Mononuclear cell (primary cell): ENCODE data around the gene SEPTIN6. TPM values are rescaled to one million over a fixed set of nuclear protein-coding genes. Genes with fewer than 3 reads are reported as not detected.
"Not testable (repeated sequence)": the region's sequence is repeated elsewhere in the genome, so short reads cannot be mapped to it uniquely, and the experiment has no call there.

Experiments
- H3K27me3 ChIP-seq: 2 replicates; pipeline ENCODE4 v1.6.0; 2011; ENCODE audit warnings: low read length, control low read depth; ENCODE audit not compliant: insufficient read depth
- H3K4me1 ChIP-seq: 2 replicates; pipeline ENCODE4 v1.5.1; 2011; ENCODE audit warnings: mild to moderate bottlenecking, low read length, control low read depth; ENCODE audit not compliant: insufficient read depth
- H3K4me3 ChIP-seq: 2 replicates; pipeline ENCODE4 v1.5.1; 2011; ENCODE audit warnings: mild to moderate bottlenecking, low read length, moderate library complexity
- H3K9me3 ChIP-seq: 2 replicates; pipeline ENCODE4 v1.5.1; 2011; ENCODE audit warnings: low read depth, mild to moderate bottlenecking, control low read depth, low read length
- total RNA-seq: library from RNA; depleted of rRNA; stranded (reverse); fragments of >200 nt; gene quantifications from one replicate; pipeline ENCODE4 v1.2.3, GENCODE V29; 2012

The SEPTIN6 gene
- total RNA-seq, 1 donor = 141 TPM

- H3K4me1 ChIP-seq = peaks cover 96% of the 10 kb centered on the region
- no peak overlapping the region for H3K4me3 ChIP-seq
- H3K27me3 ChIP-seq = no peaks in the 10 kb centered on the region
- no peaks in the 10 kb centered on the region for H3K9me3 ChIP-seq
Measured at GRCh38 chrX:119682019-119682989, 10.7 kb downstream of the SEPTIN6 start.

- H3K4me3 ChIP-seq = no peak overlapping the region
Measured at GRCh38 chrX:119677654-119677981, 15.3 kb downstream of the SEPTIN6 start.

GRCh38 chrX:119676949-119677653, 15.9 kb downstream of the SEPTIN6 start:
- no peaks in the 10 kb centered on the region for H3K9me3 ChIP-seq
- H3K4me1 ChIP-seq = peaks cover 69% of the 10 kb centered on the region
- H3K27me3 ChIP-seq = no peaks in the 10 kb centered on the region
- no peak overlapping the region for H3K4me3 ChIP-seq

More at GRCh38 chrX:119677654-119677981, 15.3 kb downstream of the SEPTIN6 start:
- H3K27me3 ChIP-seq = no peaks in the 10 kb centered on the region
- peaks cover 74% of the 10 kb centered on the region for H3K4me1 ChIP-seq
- no peaks in the 10 kb centered on the region for H3K9me3 ChIP-seq

- H3K4me1 ChIP-seq = peaks cover 35% of the 10 kb centered on the region
- no peak overlapping the region for H3K4me3 ChIP-seq
- no peaks in the 10 kb centered on the region for H3K9me3 ChIP-seq
- H3K27me3 ChIP-seq = no peaks in the 10 kb centered on the region
Measured at GRCh38 chrX:119673336-119673735, 19.6 kb downstream of the SEPTIN6 start.

- no peak overlapping the region for H3K4me3 ChIP-seq
- peaks cover 26% of the 10 kb centered on the region for H3K4me1 ChIP-seq
Measured at GRCh38 chrX:119672426-119672825, 20.5 kb downstream of the SEPTIN6 start.

GRCh38 chrX:119669424-119670037, 23.4 kb downstream of the SEPTIN6 start:
- H3K9me3 ChIP-seq = no peaks in the 10 kb centered on the region
- H3K4me1 ChIP-seq = peaks cover 22% of the 10 kb centered on the region

More at GRCh38 chrX:119672426-119672825, 20.5 kb downstream of the SEPTIN6 start:
- Histone ChIP-seq H3K27me3 (no peaks in the 10 kb centered on the region), H3K9me3 (no peaks in the 10 kb centered on the region)

GRCh38 chrX:119667111-119667878, 25.7 kb downstream of the SEPTIN6 start:
- Histone ChIP-seq H3K4me1 (peaks cover 22% of the 10 kb centered on the region), H3K27me3 (no peaks in the 10 kb centered on the region), H3K9me3 (no peaks in the 10 kb centered on the region), H3K4me3 (no peak overlapping the region)

More at GRCh38 chrX:119669424-119670037, 23.4 kb downstream of the SEPTIN6 start:
- Histone ChIP-seq H3K4me3 (no peak overlapping the region), H3K27me3 (no peaks in the 10 kb centered on the region)

GRCh38 chrX:119664877-119665276, 28.1 kb downstream of the SEPTIN6 start:
- peaks cover 22% of the 10 kb centered on the region for H3K4me1 ChIP-seq
- H3K9me3 ChIP-seq, H3K4me3 ChIP-seq, H3K27me3 ChIP-seq: not testable (repeated sequence)

GRCh38 chrX:119661486-119661885, 31.5 kb downstream of the SEPTIN6 start:
- H3K4me3 ChIP-seq = no peak overlapping the region

GRCh38 chrX:119659522-119659921, 33.4 kb downstream of the SEPTIN6 start:
- Histone ChIP-seq H3K4me1 (no peaks in the 10 kb centered on the region), H3K4me3 (no peak overlapping the region), H3K27me3 (no peaks in the 10 kb centered on the region), H3K9me3 (no peaks in the 10 kb centered on the region)

More at GRCh38 chrX:119661486-119661885, 31.5 kb downstream of the SEPTIN6 start:
- Histone ChIP-seq H3K27me3 (no peaks in the 10 kb centered on the region), H3K9me3 (no peaks in the 10 kb centered on the region), H3K4me1 (peaks cover 13% of the 10 kb centered on the region)

GRCh38 chrX:119655125-119655524, 37.8 kb downstream of the SEPTIN6 start:
- H3K4me1 ChIP-seq = no peaks in the 10 kb centered on the region
- H3K9me3 ChIP-seq = no peaks in the 10 kb centered on the region
- no peaks in the 10 kb centered on the region for H3K27me3 ChIP-seq

GRCh38 chrX:119654112-119654531, 38.8 kb downstream of the SEPTIN6 start:
- no peaks in the 10 kb centered on the region for H3K4me1 ChIP-seq
- H3K27me3 ChIP-seq = no peaks in the 10 kb centered on the region
- no peaks in the 10 kb centered on the region for H3K9me3 ChIP-seq
- no peak overlapping the region for H3K4me3 ChIP-seq

More at GRCh38 chrX:119655125-119655524, 37.8 kb downstream of the SEPTIN6 start:
- no peak overlapping the region for H3K4me3 ChIP-seq

GRCh38 chrX:119648421-119648775, 44.6 kb downstream of the SEPTIN6 start:
- no peak overlapping the region for H3K4me3 ChIP-seq
- H3K27me3 ChIP-seq = no peaks in the 10 kb centered on the region
- peaks cover 8% of the 10 kb centered on the region for H3K4me1 ChIP-seq
- H3K9me3 ChIP-seq = no peaks in the 10 kb centered on the region

GRCh38 chrX:119647552-119648420, 45.2 kb downstream of the SEPTIN6 start:
- H3K4me3 ChIP-seq = no peak overlapping the region
- no peaks in the 10 kb centered on the region for H3K27me3 ChIP-seq

More at GRCh38 chrX:119647552-119648420, 45.2 kb downstream of the SEPTIN6 start:
- H3K9me3 ChIP-seq = no peaks in the 10 kb centered on the region
- peaks cover 8% of the 10 kb centered on the region for H3K4me1 ChIP-seq
